Left colon (tissue), 2 donors: Measurements from ENCODE around the gene KHK. TPM values are rescaled to one million over a fixed set of nuclear protein-coding genes. Genes with fewer than 3 reads are reported as not detected.

Experiments
- ATAC-seq: fragments of 200-7000 bp; cut with Tn5 transposase; one replicate; pipeline ENCODE4 v1.9.1; 2020; ENCODE audit warnings: mild to moderate bottlenecking, moderate library complexity
- DNase-seq, 2 donors: peaks; one replicate each; pipeline ENCODE4 v3.0.0-alpha.2; 2020
- intact Hi-C, 2 donors: fragments of 100-400 bp; cut with DNase I in 1 of 2; cut with micrococcal nuclease in 1 of 2; formaldehyde crosslinking; loops; one replicate each; pipeline versions ENCODE4 v1.11.2 to v1.14.0; 2022; cut with DNase I, micrococcal nuclease
- total RNA-seq, 2 donors: library from RNA; stranded (reverse); fragmentation: NEBNext Ultra II Directional; extraction: Animal tissue kit (Norgen Biotek cat#: 25700); gene quantifications; one replicate each; pipeline ENCODE4 v1.2.1, GENCODE V29; 2021
- donor health status: DM: no; HTN: no; CAD: no.
- donor health status: DM: yes; HTN: yes; CAD: no.

Gene KHK
- total RNA-seq, 2 donors from 2014 or later, result 8.8 to 13.4 TPM

DNA sequence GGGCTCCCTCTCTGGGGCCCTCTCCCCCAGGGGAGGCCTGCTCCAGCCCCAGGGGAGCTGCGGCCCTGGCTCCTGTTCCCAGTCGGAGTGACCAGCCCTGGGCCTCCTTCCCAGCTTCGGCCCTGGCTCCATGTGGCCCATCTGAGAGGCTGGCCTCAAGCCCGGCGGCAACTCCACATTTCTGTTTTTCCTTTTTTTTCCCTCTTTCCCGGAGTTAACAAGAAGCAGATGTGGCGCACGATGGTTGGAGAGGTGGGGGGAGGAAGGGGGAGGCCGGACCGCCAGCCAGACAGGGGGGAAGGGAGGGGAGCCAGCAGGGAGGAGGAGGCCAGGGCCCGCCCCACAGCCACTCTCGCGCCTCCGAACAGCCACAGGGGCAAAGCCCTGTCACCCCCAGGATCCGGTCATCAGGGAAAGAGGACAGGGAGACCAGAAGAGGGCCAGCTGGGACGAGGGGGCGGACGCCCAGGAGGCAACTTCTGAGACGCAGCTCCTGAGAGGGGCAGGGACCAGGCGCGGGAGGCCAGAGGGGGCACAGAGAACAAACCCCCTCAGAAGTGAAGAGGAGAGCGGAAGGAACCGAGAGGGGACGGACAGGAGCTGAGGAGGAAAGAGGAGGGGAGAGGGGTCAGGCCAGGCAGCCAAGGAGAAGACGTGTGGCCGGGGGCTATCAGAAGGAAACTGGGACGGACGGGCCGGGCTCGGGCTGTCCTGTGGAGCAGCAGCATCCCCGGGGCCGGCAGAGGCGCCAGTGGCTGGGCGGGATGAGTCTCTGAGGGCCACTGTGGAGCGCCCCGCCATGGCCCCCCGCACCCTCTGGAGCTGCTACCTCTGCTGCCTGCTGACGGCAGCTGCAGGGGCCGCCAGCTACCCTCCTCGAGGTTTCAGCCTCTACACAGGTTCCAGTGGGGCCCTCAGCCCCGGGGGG is 8.0 kb upstream of the KHK start, which contains the start of gene EMILIN1:
Gene EMILIN1 (plus strand): TSS at position 349 of the 928 bp plus-strand sequence. CDS start 451 bp downstream, at position 800.
- intact Hi-C loops, result no loop called here
- DNase-seq (peak; percentile 62 to 82), ATAC-seq (no peak)

DNA sequence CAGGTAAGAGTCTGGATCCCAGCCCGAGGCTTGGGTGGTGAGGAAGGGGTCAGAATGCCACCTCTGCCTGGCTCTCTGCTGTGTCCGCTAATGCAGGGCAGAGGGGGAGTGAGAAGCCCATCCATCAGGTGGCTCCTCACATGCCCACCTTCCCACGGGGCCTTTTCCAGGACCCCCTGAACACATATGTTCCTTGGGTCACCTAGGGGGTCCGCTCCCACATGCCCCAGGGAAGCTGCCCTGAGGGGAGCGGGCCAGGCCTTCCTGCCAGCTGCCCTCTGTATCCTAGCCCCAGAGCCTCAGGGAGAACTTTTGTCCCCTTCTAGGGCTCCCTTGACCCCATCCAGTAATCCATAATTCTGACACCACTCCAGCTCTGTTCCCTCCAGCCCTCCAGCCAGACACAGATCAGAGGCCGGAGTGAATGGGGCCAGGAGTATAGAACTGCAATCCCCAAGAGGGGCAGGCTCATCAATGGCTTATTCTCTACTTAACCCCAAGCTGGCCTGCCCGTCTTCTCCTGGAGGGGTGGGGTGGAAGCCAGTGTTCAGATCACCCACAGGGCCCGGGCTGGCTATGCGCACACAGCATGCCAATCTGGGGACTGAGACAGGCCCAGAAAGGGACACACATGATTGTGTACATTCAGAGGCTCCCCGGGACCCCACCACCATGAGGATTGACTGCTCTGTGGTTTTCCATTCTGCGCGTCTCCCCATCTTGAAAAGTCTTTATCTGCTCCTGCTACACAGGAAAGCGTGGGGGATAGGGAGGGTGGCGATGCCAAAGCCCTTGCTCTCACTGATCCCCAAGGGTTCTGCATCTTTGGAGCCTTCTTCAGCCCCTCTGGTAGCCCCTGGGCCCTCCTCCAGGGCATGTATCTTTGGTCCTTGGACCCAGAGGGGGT is 7.1 kb upstream of the KHK start:
- ATAC-seq (no peak), DNase-seq (no peak)
- intact Hi-C loops, result loop anchor here in 1 of 2 donors (10.0 kb wide), 1 partner anchor 45 kb away; the partner anchor contains the start of gene TMEM214

DNA sequence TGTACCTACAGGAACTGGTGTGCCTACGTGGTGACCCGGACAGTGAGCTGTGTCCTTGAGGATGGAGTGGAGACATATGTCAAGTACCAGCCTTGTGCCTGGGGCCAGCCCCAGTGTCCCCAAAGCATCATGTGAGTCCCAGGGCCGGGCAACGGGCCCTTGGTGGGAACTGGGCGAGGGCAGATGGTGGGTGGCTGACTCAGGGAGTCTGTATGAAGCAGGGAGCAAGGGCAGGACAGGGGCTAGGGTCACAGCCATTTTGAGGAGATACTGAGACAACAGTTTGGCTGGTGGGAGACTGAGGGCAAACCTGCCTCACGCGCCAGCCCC is 6.5 kb upstream of the KHK start:
- ATAC-seq (no peak), DNase-seq (no peak)
- intact Hi-C loops, result loop anchor here in 1 of 2 donors (10.0 kb wide), 1 partner anchor 45 kb away; the partner anchor contains the start of gene TMEM214

DNA sequence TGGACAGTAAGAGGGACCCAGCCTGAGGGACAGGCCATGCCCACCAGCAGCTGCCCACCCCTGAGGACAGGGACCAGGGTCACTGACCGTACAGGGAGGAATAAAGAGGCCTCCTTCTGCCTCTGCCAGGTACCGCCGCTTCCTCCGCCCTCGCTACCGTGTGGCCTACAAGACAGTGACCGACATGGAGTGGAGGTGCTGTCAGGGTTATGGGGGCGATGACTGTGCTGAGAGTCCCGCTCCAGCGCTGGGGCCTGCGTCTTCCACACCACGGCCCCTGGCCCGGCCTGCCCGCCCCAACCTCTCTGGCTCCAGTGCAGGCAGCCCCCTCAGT is 6.0 kb upstream of the KHK start:
- intact Hi-C loops, result loop anchor here in 1 of 2 donors (10.0 kb wide), 1 partner anchor 46 kb away; the partner anchor contains the start of gene TMEM214
- DNase-seq (peak in 1 of 2 donors; percentile 37), ATAC-seq (no peak)

DNA sequence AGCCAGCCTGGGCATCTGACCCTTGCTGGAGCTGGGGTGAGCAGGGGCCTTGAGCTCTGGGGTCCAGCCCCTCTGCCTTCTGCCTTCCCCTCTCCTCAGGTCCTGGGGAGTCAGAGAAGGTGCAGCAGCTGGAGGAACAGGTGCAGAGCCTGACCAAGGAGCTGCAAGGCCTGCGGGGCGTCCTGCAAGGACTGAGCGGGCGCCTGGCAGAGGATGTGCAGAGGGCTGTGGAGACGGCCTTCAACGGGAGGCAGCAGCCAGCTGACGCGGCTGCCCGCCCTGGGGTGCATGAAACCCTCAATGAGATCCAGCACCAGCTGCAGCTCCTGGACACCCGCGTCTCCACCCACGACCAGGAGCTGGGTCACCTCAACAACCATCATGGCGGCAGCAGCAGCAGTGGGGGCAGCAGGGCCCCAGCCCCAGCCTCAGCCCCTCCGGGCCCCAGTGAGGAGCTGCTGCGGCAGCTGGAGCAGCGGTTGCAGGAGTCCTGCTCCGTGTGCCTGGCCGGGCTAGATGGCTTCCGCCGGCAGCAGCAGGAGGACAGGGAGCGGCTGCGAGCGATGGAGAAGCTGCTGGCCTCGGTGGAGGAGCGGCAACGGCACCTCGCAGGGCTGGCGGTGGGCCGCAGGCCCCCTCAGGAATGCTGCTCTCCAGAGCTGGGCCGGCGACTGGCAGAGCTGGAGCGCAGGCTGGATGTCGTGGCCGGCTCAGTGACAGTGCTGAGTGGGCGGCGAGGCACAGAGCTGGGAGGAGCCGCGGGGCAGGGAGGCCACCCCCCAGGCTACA is 4.4 kb upstream of the KHK start:
- intact Hi-C loops, result loop anchor here in 1 of 2 donors (10.0 kb wide), 1 partner anchor 47 kb away; the partner anchor contains the start of gene TMEM214
- no peak for DNase-seq
- ATAC-seq, result no peak

DNA sequence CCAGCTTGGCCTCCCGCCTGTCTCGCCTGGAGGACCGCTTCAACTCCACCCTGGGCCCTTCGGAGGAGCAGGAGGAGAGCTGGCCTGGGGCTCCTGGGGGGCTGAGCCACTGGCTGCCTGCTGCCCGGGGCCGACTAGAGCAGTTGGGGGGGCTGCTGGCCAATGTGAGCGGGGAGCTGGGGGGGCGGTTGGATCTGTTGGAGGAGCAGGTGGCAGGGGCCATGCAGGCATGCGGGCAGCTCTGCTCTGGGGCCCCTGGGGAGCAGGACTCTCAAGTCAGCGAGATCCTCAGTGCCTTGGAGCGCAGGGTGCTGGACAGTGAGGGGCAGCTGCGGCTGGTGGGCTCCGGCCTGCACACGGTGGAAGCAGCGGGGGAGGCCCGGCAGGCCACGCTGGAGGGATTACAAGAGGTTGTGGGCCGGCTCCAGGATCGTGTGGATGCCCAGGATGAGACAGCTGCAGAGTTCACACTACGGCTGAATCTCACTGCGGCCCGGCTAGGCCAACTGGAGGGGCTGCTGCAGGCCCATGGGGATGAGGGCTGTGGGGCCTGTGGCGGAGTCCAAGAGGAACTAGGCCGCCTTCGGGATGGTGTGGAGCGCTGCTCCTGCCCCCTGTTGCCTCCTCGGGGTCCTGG is 3.7 kb upstream of the KHK start:
- DNase-seq, result no peak
- intact Hi-C loops, result loop anchor here in 1 of 2 donors (10.0 kb wide), 1 partner anchor 48 kb away; the partner anchor contains the start of gene TMEM214
- no peak for ATAC-seq

DNA sequence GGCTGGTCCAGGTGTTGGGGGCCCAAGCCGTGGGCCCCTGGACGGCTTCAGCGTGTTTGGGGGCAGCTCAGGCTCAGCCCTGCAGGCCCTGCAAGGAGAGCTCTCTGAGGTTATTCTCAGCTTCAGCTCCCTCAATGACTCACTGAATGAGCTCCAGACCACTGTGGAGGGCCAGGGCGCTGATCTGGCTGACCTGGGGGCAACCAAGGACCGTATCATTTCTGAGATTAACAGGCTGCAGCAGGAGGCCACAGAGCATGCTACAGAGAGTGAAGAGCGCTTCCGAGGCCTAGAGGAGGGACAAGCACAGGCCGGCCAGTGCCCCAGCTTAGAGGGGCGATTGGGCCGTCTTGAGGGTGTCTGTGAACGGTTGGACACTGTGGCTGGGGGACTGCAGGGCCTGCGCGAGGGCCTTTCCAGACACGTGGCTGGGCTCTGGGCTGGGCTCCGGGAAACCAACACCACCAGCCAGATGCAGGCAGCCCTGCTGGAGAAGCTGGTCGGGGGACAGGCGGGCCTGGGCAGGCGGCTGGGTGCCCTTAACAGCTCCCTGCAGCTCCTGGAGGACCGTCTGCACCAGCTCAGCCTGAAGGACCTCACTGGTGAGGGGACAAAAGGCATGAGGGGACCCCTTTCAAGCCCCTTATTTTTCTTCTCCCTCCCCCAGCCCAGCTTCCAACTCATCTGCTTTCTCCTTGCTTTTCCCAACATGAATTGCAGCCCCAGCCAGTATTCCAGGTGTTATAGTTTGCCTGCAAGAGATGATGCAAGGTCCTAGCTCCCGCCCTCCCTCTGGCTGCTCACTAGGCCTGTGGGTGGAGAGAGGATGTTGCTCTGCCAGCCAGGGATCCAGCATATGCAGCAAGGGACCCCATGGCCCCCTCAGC is 2.9 kb upstream of the KHK start:
- ATAC-seq (no peak), DNase-seq (no peak)
- intact Hi-C loops, result loop anchor here in 1 of 2 donors (10.0 kb wide), 1 partner anchor 49 kb away; the partner anchor contains the start of gene TMEM214

DNA sequence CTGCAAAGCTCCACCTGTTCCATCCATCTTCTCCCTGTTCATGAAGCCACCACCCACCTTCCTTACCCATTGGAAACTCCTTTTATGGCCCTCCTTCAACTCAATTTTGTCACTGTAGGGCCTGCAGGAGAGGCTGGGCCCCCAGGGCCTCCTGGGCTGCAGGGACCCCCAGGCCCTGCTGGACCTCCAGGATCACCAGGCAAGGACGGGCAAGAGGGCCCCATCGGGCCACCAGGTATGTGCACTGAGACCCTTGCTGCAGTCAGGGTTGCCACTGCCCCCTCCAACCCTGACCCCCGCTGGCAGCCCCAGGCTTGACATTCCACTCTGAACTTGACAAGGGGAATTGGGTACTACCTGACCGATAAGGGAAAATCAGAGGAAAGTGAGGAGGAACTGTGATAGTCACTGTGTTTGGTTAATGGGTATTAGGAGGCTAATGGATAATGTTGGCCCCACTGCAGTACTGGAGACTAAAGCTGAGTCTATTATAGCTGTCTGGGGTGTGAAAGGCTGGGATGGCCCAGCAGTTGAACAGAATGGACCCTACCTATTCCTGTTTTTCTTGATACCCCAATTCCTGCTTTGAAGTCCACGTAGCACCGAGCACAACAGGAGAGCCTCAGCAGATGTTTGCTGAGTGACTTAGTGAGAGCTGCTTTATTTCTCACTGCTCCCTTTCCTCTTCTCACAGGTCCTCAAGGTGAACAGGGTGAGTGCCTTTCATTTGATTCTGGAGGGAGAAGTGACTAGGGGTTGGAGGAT is 2.1 kb upstream of the KHK start:
- intact Hi-C loops, result loop anchor here (5.0 to 10.0 kb wide), 2 partner anchors 50 to 122 kb away; partner anchors contain the start of gene TMEM214 (in 1 of the 2)
- ATAC-seq (no peak), DNase-seq (no peak)

DNA sequence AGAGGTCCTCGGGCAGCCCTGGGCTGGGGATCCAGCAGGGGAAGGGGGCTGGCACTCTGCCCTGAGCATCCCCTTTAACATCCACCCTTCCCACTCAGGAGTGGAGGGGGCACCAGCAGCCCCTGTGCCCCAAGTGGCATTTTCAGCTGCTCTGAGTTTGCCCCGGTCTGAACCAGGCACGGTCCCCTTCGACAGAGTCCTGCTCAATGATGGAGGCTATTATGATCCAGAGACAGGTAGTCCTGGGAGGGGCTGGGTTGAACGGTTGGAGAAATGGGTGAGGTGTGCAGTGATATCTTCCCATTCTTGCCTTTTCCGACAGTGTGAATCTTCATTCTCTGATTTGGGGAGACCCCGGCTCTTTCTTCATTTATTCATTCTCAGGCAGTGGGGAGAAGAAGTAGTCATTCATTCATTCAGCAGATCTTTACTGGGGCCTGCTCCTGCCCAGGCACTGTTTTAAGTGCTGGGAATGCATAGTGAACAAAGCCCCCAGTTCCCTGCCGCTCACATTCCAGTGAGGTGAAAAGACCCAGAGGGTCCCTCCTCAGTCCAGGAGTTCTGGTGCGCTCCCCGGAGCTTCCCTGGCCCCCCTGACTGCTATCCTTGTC is 1.4 kb upstream of the KHK start:
- DNase-seq (no peak), ATAC-seq (no peak)
- intact Hi-C loops, result loop anchor here (5.0 to 10.0 kb wide), 2 partner anchors 50 to 123 kb away; partner anchors contain the start of gene TMEM214 (in 1 of the 2)

DNA sequence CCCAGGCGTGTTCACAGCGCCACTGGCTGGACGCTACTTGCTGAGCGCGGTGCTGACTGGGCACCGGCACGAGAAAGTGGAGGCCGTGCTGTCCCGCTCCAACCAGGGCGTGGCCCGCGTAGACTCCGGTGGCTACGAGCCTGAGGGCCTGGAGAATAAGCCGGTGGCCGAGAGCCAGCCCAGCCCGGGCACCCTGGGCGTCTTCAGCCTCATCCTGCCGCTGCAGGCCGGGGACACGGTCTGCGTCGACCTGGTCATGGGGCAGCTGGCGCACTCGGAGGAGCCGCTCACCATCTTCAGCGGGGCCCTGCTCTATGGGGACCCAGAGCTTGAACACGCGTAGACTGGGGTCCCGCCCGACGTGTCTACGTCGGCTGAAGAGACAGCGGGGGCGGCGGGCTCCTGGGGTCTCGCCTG is 891 bp upstream of the KHK start:
- intact Hi-C loops, result loop anchor here (5.0 to 10.0 kb wide), 2 partner anchors 51 to 123 kb away; partner anchors contain the start of gene TMEM214 (in 1 of the 2)
- DNase-seq (peak; percentile 85 to 88), ATAC-seq (peak; percentile 56)

DNA sequence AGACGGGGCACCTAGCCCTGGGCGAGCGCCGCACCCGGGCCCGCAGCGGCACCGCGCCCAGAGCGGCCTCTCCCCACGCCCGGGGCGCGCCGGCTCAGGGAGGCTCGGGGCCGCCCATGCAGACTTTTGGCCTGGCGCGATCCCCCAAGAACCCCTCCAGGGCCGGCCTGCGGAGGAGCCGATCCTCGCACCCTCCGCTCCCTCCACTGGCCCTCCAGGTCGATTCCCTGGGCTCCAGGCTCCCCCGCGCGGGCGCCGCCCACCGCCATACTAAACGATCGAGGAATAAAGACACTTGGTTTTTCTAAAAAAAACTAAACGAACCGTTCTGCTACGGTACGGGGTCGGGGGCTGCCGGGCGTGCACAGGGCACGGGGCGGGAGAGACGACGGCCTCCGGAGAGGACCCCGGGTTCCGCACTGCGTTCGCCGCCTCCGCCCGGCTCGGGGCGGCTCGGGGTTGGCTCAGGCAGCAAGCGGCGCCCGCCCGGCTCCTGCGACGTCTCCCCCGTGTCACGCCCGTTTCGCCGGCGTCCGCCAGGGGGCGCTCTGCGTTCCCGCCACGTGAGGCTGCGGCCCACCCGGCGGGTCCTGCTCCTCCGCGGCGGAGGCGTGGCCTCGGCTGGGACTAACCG is 365 bp upstream of the KHK start:
- intact Hi-C loops, result loop anchor here (5.0 to 10.0 kb wide), 2 partner anchors 51 to 124 kb away; partner anchors contain the start of gene TMEM214 (in 1 of the 2)
- ATAC-seq (peak; percentile 83), DNase-seq (peak; percentile 91 to 96)

DNA sequence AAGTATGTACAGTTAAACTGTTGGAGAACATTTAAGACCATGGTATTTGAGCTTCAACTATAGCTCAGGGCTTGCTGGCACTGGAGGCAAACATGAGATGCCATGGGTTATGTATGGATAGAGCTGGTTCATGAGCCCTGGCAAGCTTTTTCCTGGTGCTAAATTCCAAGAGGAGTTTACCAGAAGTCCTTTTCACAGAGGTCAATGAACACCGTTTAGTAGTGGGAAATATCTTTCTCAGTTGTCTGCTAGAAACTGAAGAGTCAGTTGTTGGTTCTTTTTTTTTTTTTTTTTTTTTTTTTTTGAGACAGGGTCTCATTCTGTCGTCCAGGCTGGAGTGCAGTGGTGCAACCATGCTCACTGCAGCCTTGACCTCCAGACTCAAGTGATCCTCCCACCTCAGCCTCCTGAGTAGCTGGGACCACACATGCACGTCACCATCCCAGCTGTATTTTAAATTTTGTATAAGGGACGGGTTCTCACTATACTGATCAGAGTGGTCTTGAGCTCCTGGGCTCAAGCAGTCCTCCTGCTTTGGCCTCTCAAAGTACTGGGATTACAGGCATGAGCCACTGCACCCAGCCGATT is 1.3 kb downstream of the KHK start:
- no peak for DNase-seq
- no peak for ATAC-seq
- intact Hi-C loops, result loop anchor here (5.0 to 10.0 kb wide), 2 partner anchors 53 to 126 kb away; partner anchors contain the start of gene TMEM214 (in 1 of the 2)

DNA sequence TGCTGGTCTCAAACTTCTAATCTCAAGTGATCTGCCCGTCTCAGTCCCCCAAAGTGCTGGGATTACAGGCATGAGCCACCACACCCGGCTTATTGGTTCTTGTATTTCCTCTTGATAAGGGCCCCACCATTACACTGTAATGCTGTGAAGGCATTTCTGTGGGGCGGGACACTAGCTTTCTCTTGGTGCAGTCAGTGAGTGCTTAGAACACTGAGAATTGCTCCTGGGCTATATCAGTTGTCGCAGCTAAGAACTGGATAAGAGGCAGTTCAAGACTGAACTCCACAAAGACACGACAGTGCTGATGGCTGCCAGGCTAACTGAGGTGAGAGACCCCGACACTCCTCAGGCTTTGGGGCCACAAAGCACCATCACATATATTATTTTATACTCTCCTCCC is 2.1 kb downstream of the KHK start:
- ATAC-seq (no peak), DNase-seq (no peak)
- intact Hi-C loops, result loop anchor here (5.0 to 10.0 kb wide), 2 partner anchors 54 to 126 kb away; partner anchors contain the start of gene TMEM214 (in 1 of the 2)
